ENCODE measurements around the gene CDH4. TPM values are rescaled to one million over a fixed set of nuclear protein-coding genes. Genes with fewer than 3 reads are reported as not detected.

The CDH4 gene
- total RNA-seq, 1 experiment from 2014 or later = 25.0 TPM

DNA sequence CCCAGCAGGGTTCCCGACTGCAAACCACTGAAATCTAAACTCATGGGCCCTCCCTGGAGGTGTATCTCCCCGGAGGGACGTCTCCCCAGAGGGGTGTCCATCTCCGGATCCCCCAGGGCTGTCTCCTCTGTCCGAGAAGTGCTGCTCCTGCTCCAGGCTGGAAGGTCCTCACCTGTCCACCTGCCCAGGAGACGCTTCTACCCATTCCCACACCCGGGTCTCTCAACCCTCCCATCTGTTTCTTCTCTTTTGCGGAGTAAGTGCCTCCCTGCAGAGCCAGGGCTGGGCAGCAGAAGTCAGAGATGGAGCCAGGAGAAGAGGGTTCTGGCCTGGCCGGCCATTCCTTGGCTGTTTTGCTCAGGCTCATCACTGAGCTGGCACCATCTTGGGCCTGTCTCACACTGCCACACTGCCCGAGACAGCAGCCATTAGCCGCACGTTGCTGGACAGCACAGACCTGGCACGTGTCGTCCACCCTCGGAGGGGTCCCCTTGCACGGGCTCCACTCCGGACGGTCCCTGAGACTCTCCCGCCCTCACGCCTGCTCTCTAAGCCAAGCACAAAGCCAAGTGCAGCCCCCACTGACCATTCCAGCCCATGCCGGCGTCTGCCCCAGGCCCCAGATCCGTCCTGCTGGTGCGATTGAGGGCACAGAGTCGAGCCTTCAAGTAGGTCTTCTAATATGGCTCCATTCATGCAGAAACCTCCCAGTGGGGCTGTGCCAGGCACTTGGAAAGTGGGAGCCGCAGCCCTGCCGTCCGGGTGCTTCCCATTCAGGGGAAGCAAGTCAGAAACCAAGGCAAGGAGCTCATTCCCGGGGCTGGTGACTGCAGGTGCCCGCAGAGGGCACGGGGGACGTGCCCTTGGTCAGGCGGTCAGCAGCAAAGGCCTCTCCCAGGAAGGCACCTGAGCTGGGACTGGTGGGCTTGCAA lies 445.9 kb downstream of the CDH4 start:
- DNase-seq (ENCODE audit: unreplicated experiment) = no peak
- H3K9me3 Mint-ChIP-seq (ENCODE audit: unreplicated experiment) = no peaks in the 10 kb centered on the region
- intact Hi-C loops (cut with micrococcal nuclease) = no loop called here
- no peak overlapping the region for H3K4me3 Mint-ChIP-seq (ENCODE audit: unreplicated experiment)
- no TSS peak for BruUV-seq (replicated peaks)
- no peaks in the 10 kb centered on the region for H3K36me3 Mint-ChIP-seq (ENCODE audit: insufficient read depth, unreplicated experiment)
- H3K27ac Mint-ChIP-seq (ENCODE audit: low read depth, unreplicated experiment) = no peak overlapping the region
- H3K4me1 Mint-ChIP-seq (ENCODE audit: insufficient read depth, unreplicated experiment) = no peaks in the 10 kb centered on the region
- CTCF ChIA-PET = interaction anchor here (0.7 to 1.2 kb wide), 2 partner anchors 191 to 333 kb away, joined by 3 to 4 read pairs; no protein-coding TSS in a partner anchor
- H3K27me3 Mint-ChIP-seq (ENCODE audit: insufficient read depth, unreplicated experiment) = no peaks in the 10 kb centered on the region
- POLR2A ChIA-PET = interaction anchor here (1.0 to 1.2 kb wide), 2 partner anchors 14 kb away, joined by 3 read pairs; no protein-coding TSS in a partner anchor
- TF ChIP-seq, protein P1, sequence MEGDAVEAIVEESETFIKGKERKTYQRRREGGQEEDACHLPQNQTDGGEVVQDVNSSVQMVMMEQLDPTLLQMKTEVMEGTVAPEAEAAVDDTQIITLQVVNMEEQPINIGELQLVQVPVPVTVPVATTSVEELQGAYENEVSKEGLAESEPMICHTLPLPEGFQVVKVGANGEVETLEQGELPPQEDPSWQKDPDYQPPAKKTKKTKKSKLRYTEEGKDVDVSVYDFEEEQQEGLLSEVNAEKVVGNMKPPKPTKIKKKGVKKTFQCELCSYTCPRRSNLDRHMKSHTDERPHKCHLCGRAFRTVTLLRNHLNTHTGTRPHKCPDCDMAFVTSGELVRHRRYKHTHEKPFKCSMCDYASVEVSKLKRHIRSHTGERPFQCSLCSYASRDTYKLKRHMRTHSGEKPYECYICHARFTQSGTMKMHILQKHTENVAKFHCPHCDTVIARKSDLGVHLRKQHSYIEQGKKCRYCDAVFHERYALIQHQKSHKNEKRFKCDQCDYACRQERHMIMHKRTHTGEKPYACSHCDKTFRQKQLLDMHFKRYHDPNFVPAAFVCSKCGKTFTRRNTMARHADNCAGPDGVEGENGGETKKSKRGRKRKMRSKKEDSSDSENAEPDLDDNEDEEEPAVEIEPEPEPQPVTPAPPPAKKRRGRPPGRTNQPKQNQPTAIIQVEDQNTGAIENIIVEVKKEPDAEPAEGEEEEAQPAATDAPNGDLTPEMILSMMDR (IDR thresholded peaks at IDR 0.05; ENCODE audit: unreplicated experiment) = no peak

DNA sequence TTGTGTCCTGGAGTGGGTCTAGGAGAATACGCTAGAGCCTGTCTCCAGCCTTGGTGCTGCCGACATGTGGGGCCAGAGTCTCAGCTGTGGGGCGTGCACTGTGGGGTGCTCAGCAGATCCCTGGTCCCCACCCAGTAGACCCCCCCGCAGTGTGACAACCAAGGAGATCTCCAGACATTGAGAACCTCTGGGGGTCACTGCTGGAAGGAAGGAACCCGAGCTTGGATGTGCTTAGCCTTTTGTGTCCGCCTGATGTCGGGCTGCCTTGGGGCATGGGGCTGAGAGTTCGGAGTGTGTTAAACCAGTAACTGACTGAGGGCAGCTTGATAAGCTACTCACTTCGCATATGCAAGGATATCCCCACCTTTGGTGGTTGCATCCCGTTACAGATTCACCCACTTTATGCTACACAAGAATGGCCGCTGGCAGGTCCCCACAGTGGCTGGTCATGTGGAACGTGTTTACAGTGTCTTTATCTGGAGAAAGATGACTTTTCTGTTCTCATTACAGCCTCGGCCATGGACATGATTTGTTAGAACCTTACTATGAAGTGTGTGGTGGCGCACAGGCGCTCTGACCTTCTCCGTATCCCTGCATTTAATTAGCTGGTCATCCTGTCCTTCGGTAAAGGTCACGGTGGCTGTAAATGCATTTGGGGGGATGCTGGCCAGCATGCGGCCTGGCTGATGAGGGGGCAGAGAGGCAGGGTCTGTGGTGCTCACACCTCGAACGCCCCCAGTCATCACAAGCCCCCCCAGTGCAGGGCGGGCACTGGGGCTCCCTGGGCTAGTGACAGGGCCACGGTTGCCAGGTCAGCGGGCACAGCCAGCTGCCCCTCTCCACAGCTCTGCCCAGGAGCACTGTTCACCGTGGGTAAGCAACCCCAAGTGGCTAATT lies 446.8 kb downstream of the CDH4 start:
- BruUV-seq (replicated peaks) = no TSS peak
- CTCF ChIA-PET = interaction anchor here (0.6 kb wide), 1 partner anchor 36 kb away, joined by 5 read pairs; no protein-coding TSS in a partner anchor
- no peaks in the 10 kb centered on the region for H3K4me1 Mint-ChIP-seq (ENCODE audit: insufficient read depth, unreplicated experiment)
- DNase-seq (ENCODE audit: unreplicated experiment) = no peak
- TF ChIP-seq, protein P1 (IDR thresholded peaks at IDR 0.05; ENCODE audit: unreplicated experiment) = no peak
- no peaks in the 10 kb centered on the region for H3K9me3 Mint-ChIP-seq (ENCODE audit: unreplicated experiment)
- intact Hi-C loops (cut with micrococcal nuclease) = no loop called here
- POLR2A ChIA-PET = interaction anchor here (1.2 kb wide), 1 partner anchor 15 kb away, joined by 3 read pairs; no protein-coding TSS in a partner anchor
- no peak overlapping the region for H3K4me3 Mint-ChIP-seq (ENCODE audit: unreplicated experiment)
- H3K27ac Mint-ChIP-seq (ENCODE audit: low read depth, unreplicated experiment) = no peak overlapping the region
- H3K36me3 Mint-ChIP-seq (ENCODE audit: insufficient read depth, unreplicated experiment) = no peaks in the 10 kb centered on the region
- H3K27me3 Mint-ChIP-seq (ENCODE audit: insufficient read depth, unreplicated experiment) = no peaks in the 10 kb centered on the region

DNA sequence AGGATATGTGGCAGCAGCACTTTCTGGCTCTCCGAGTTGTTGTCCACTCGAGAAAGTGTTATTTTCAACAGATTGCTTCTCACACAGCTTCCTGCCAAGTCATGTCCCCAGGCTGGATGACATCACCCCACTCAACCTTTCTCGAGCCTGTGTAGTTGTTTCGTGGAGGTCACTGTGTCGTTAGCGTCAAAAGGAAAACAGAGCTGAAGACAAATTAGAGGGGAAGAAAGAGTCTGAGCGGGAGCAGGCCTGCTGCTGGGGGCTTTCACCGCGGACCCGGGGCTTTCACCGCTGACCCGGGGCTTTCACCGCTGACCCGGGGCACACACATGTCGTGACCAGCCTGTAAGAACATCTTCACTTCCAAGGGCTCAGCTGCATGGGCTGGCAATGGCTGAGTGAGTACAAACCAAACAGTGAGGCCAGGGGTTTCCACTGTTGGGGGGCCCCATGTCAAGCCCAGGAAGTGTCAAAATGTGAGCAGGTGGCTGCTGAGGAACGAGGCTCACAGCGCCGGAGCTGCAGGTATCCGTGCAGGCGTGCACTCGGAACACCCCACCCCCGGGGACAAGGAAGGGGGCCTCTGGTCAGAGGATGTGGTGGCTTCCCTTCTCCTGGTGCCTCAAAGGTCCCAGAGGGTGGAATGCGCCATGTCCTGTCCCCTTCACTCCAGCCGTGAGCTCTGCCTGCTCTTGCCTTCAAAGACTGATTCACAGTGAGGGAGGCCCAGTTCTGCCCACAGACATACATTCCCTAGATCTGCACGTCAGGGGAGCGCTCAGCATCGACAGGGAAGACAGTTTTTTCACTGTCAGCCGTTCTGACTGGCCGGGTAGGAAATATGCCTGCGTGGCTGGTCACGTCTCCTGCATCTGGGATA lies 447.7 kb downstream of the CDH4 start:
- CTCF ChIA-PET = no interaction called here
- no TSS peak for BruUV-seq (replicated peaks)
- POLR2A ChIA-PET = no interaction called here
- TF ChIP-seq, protein P1 (IDR thresholded peaks at IDR 0.05; ENCODE audit: unreplicated experiment) = no peak
- Mint-ChIP-seq H3K27me3 (ENCODE audit: insufficient read depth, unreplicated experiment) (no peaks in the 10 kb centered on the region), H3K4me1 (ENCODE audit: insufficient read depth, unreplicated experiment) (no peaks in the 10 kb centered on the region), H3K36me3 (ENCODE audit: insufficient read depth, unreplicated experiment) (no peaks in the 10 kb centered on the region), H3K9me3 (ENCODE audit: unreplicated experiment) (no peaks in the 10 kb centered on the region), H3K27ac (ENCODE audit: low read depth, unreplicated experiment) (no peak overlapping the region), H3K4me3 (ENCODE audit: unreplicated experiment) (no peak overlapping the region)
- DNase-seq (ENCODE audit: unreplicated experiment) = no peak
- intact Hi-C loops (cut with micrococcal nuclease) = no loop called here

Measured in MCF 10A (cell line).